GM12878 (cell line): ENCODE measurements around the gene TENT4B. TPM values are rescaled to one million over a fixed set of nuclear protein-coding genes. Genes with fewer than 3 reads are reported as not detected.
A peak's percentile ranks its signal among the peaks of the same experiment; 100 is the strongest.

Experiments used
- ATAC-seq: fragments of 200-7000 bp; cut with Tn5 transposase; 3 replicates; pipeline ENCODE4 v1.9.1; 2020; ENCODE audit warnings: mild to moderate bottlenecking, moderate library complexity
- BruUV-seq: library from RNA; stranded (reverse); fragments of 400-500 nt; replicated peaks from 2 replicates; lab custom pipeline; 2021; lab: Mats Ljungman, UMichigan
- CTCF ChIA-PET: fragments of 300-600 bp; sonication (Branson Sonifier 250); formaldehyde crosslinking; extraction: SDS; loops from one replicate; lab custom pipeline; 2021; ENCODE audit warnings: inconsistent platforms; lab: Yijun Ruan, JAX
- POLR2A ChIA-PET: fragments of 350-600 bp; formaldehyde crosslinking; extraction: SDS; loops from one replicate; lab custom pipeline; 2021; ENCODE audit warnings: inconsistent platforms; lab: Charles Lee
- RAD21 ChIA-PET: fragments of 300-600 bp; sonication (Branson Sonifier 250); formaldehyde crosslinking; loops from one replicate; lab custom pipeline; 2023; ENCODE audit warnings: antibody characterized with exemption; ENCODE audit not compliant: unreplicated experiment; lab: Charles Lee
- SMC1A ChIA-PET: fragments of 300-600 bp; sonication (Branson Sonifier 250); formaldehyde crosslinking; loops from one replicate; lab custom pipeline; 2023; ENCODE audit not compliant: unreplicated experiment, uncharacterized antibody; lab: Charles Lee
- DNase-seq: peaks from one replicate; pipeline ENCODE4 v3.0.0-alpha.2; 2011; ENCODE audit warnings: low read depth, low spot score
- FAIRE-seq: peaks from 3 replicates; lab custom pipeline; 2011; peaks lifted over from hg19 to GRCh38; lab: Jason Lieb, UNC
- H2AFZ ChIP-seq: 2 replicates; pipeline ENCODE4 v1.6.0; 2011; ENCODE audit warnings: low read depth, low read length, control low read depth; ENCODE audit not compliant: control insufficient read depth
- H3K27ac ChIP-seq: 2 replicates; pipeline ENCODE4 v1.5.1; 2011; ENCODE audit warnings: control low read depth; ENCODE audit not compliant: control insufficient read depth, insufficient read depth
- H3K27me3 ChIP-seq, 2 experiments: replicated peaks in 1 of 2; 2 replicates each; pipeline versions ENCODE4 v1.6.0 to v1.6.1; 2011; ENCODE audit warnings: low read length in 1 of 2; ENCODE audit not compliant: control insufficient read depth in 2 of 2, insufficient read depth in 2 of 2
- H3K36me3 ChIP-seq, 2 experiments: 2 replicates each; pipeline ENCODE4 v1.5.1; 2011; ENCODE audit warnings: low read length in 1 of 2; ENCODE audit not compliant: control insufficient read depth in 2 of 2, insufficient read depth in 2 of 2
- H3K4me1 ChIP-seq: 2 replicates; pipeline ENCODE4 v1.6.1; 2011; ENCODE audit warnings: mild to moderate bottlenecking, low read length, moderate library complexity, mixed read lengths; ENCODE audit not compliant: control insufficient read depth, insufficient read depth
- H3K4me2 ChIP-seq: 2 replicates; pipeline ENCODE4 v1.6.0; 2011; ENCODE audit warnings: control low read depth; ENCODE audit not compliant: control insufficient read depth, insufficient read depth
- H3K4me3 ChIP-seq: fragments of 200-600 bp; sonication (generic); 2 replicates; pipeline ENCODE4 v1.5.1; 2016
- H3K79me2 ChIP-seq: 2 replicates; pipeline ENCODE4 v1.6.0; 2011; ENCODE audit warnings: low read length; ENCODE audit not compliant: control insufficient read depth, insufficient read depth
- H3K9ac ChIP-seq: 2 replicates; pipeline ENCODE4 v1.8.0; 2011; ENCODE audit warnings: low read length, control low read depth, mixed read lengths; ENCODE audit not compliant: control insufficient read depth, insufficient read depth
- H3K9me3 ChIP-seq: replicated peaks from 3 replicates; pipeline ENCODE4 v1.5.1; 2011; ENCODE audit warnings: mild to moderate bottlenecking, low read length; ENCODE audit not compliant: control insufficient read depth, insufficient read depth
- H4K20me1 ChIP-seq: 2 replicates; pipeline ENCODE4 v1.6.0; 2011; ENCODE audit not compliant: control insufficient read depth, insufficient read depth
- CEBPB ChIP-seq, 2 experiments: fragments of 150-350 bp in 1 of 2; IDR thresholded peaks; 2 replicates each; pipeline ENCODE4 v1.6.1; 2012 to 2014; ENCODE audit warnings: low read depth in 2 of 2, low read length in 2 of 2, borderline replicate concordance in 1 of 2, inconsistent platforms in 1 of 2
- CEBPZ ChIP-seq: fragments of 150-350 bp; IDR thresholded peaks from 2 replicates; pipeline ENCODE4 v1.6.1; 2016; ENCODE audit warnings: low read depth, low read length
- MYB ChIP-seq: fragments of 150-350 bp; IDR thresholded peaks from 2 replicates; pipeline ENCODE4 v1.6.1; 2014; ENCODE audit warnings: mild to moderate bottlenecking, low read depth, low read length, borderline replicate concordance
- ZBTB11 ChIP-seq: fragments of 450-650 bp; formaldehyde crosslinking; IDR thresholded peaks from 2 replicates; pipeline ENCODE4 v1.5.0; 2022; ENCODE audit warnings: mild to moderate bottlenecking, missing genetic modification characterization
- WGBS: methylation state at CpG from one replicate; pipeline ENCODE4 v1.1.6; 2016; ENCODE audit warnings: low lambda C conversion rate; ENCODE audit not compliant: insufficient replicate concordance, insufficient coverage; ENCODE audit errors: missing lambda C conversion rate; 5-methylcytosine and 5-hydroxymethylcytosine counted together
- in situ Hi-C: fragments of 300-500 bp; cut with MboI; formaldehyde crosslinking; loops from 9 replicates; pipeline ENCODE4 v1.14.3; 2018; ENCODE audit warnings: mixed read lengths
- intact Hi-C: fragments of 100-400 bp; cut with micrococcal nuclease; formaldehyde crosslinking; loops from one replicate; pipeline ENCODE4 v1.14.2; 2022; ENCODE audit not compliant: unreplicated experiment
- polyA plus RNA-seq, 11 experiments: library from polyadenylated mRNA; depleted of rRNA in 4 of 11; unstranded in 6 of 11; stranded (reverse) in 5 of 11; fragments of >200 nt; fragmentation: Nextera tagmentation in 4 of 11; fragmentation: Illumina TruSeq in 1 of 11; extraction: Ambion mirVana in 4 of 11; extraction: Trizol in 1 of 11; gene quantifications; 1 replicate in 1 of 11; 2 replicates in 10 of 11; pipeline versions ENCODE4 v1.2.1 to v1.2.3, GENCODE V29; 2011 to 2016; ENCODE audit warnings: inconsistent platforms in 2 of 11, missing spikeins in 2 of 11, low read depth in 1 of 11
- total RNA-seq, 4 experiments: library from RNA; depleted of rRNA in 3 of 4; stranded (reverse); fragments of >200 nt in 3 of 4; fragmentation: Illumina TruSeq in 1 of 4; extraction: Trizol in 1 of 4; gene quantifications; 2 replicates each; pipeline versions ENCODE4 v1.2.1 to v1.2.3, GENCODE V29; 2013 to 2021

Gene TENT4B
- total and polyA plus RNA-seq, 10 of the 15 experiments (the other 5 are each of a cell fraction or from before 2014, with no cell fraction given) = 4.4 to 16.7 (median 10.8) TPM

- TF ChIP-seq CEBPB (IDR thresholded peaks at IDR 0.05; ENCODE audit: borderline replicate concordance in 1 of 2, low read depth in 2 of 2, low read length in 2 of 2) = no peak
Observed at GRCh38 chr16:50203681-50204080, 50.6 kb downstream of the TENT4B start (continued).

GRCh38 chr16:50204453-50205108 lies 51.5 kb downstream of the TENT4B start:
- ChIA-PET POLR2A (no interaction called here), RAD21 (interaction anchor here (0.8 to 1.6 kb wide), 3 partner anchors 9 to 136 kb away, joined by 3 to 4 read pairs (median 3); no protein-coding TSS in a partner anchor), CTCF (interaction anchor here (1.4 to 3.1 kb wide), 3 partner anchors 136 to 180 kb away, joined by 4 to 18 read pairs (median 5); partner anchors contain the start of gene CNEP1R1)
- in situ Hi-C loops = loop anchor here (5.0 kb wide), 1 partner anchor 137 kb away; the partner anchor contains the start of gene HEATR3
- intact Hi-C loops = no loop called here
- H2AFZ ChIP-seq = no peak overlapping the region
- no peaks in the 10 kb centered on the region for H3K27me3 ChIP-seq
- no peaks in the 10 kb centered on the region for H4K20me1 ChIP-seq
- H3K36me3 ChIP-seq = no peaks in the 10 kb centered on the region
- no peaks in the 10 kb centered on the region for H3K9me3 ChIP-seq
- BruUV-seq = no TSS peak
- no peak overlapping the region; the same call in 1 of the 2 replicates for H3K27ac ChIP-seq
- DNase-seq = no peak
- no peak overlapping the region for H3K4me2 ChIP-seq
- peak; percentile 32; the same call in 2 of the 3 replicates for ATAC-seq
- WGBS = 55% methylated on average over 6 of the region's 6 CpGs
- no peak for FAIRE-seq
- peaks cover 43% of the 10 kb centered on the region for H3K79me2 ChIP-seq
- no peak overlapping the region for H3K4me3 ChIP-seq
- no peak overlapping the region for H3K9ac ChIP-seq
- no peak for TF ChIP-seq MYB
- no peak for TF ChIP-seq CEBPZ
- no peak for TF ChIP-seq ZBTB11
- TF ChIP-seq, all 136 proteins: peak for 0
- peaks cover 24% of the 10 kb centered on the region for H3K4me1 ChIP-seq
- SMC1A ChIA-PET = interaction anchor here (1.8 to 2.6 kb wide), 2 partner anchors 49 to 136 kb away, joined by 6 to 21 read pairs; no protein-coding TSS in a partner anchor
